Peyer's patch (tissue), 4 donors: ENCODE results near the gene ENTPD6.

Experiments used
- POLR2A ChIP-seq, 2 donors: fragments of 450-650 bp; IDR thresholded peaks; one replicate each; pipeline ENCODE4 v1.5.1; 2017; ENCODE audit warnings: antibody characterized with exemption in 2 of 2, mild to moderate bottlenecking in 2 of 2, moderate library complexity in 2 of 2
- TF ChIP-seq, protein P1 (sequence below), 6 experiments: fragments of 450-650 bp in 4 of 6; fragments of 200-600 bp in 2 of 6; sonication (generic) in 1 of 6; IDR thresholded peaks; one replicate each; pipeline ENCODE4 v1.5.1; 2017 to 2019; ENCODE audit warnings: antibody characterized with exemption in 6 of 6, mild to moderate bottlenecking in 3 of 6, moderate library complexity in 1 of 6

DNA sequence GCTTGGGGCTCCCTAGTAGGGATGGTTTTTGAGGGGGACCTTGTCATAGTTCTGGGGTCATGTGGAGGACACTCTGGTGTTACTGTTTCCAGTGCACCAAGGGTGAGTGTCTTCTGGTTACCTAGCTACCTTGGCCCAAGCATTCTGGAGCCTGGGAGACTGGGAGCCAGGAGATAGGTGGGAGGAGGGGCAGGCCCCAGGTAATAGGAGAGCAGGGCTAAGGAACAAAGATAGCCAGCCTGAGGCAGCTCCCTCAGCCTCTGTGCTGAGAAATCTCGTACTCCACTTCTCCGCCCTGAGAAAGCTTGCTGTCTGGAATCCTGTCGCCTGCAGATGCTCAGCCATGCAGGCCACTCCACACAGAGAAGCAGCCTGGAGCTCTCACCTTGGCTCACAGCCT lies 8.3 kb upstream of the ENTPD6 start:
- TF ChIP-seq, protein P1, sequence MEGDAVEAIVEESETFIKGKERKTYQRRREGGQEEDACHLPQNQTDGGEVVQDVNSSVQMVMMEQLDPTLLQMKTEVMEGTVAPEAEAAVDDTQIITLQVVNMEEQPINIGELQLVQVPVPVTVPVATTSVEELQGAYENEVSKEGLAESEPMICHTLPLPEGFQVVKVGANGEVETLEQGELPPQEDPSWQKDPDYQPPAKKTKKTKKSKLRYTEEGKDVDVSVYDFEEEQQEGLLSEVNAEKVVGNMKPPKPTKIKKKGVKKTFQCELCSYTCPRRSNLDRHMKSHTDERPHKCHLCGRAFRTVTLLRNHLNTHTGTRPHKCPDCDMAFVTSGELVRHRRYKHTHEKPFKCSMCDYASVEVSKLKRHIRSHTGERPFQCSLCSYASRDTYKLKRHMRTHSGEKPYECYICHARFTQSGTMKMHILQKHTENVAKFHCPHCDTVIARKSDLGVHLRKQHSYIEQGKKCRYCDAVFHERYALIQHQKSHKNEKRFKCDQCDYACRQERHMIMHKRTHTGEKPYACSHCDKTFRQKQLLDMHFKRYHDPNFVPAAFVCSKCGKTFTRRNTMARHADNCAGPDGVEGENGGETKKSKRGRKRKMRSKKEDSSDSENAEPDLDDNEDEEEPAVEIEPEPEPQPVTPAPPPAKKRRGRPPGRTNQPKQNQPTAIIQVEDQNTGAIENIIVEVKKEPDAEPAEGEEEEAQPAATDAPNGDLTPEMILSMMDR (IDR thresholded peaks at IDR 0.05) = no peak
- no peak for TF ChIP-seq POLR2A (IDR thresholded peaks at IDR 0.05)
